ENCODE results near the gene GNAT2.

DNA sequence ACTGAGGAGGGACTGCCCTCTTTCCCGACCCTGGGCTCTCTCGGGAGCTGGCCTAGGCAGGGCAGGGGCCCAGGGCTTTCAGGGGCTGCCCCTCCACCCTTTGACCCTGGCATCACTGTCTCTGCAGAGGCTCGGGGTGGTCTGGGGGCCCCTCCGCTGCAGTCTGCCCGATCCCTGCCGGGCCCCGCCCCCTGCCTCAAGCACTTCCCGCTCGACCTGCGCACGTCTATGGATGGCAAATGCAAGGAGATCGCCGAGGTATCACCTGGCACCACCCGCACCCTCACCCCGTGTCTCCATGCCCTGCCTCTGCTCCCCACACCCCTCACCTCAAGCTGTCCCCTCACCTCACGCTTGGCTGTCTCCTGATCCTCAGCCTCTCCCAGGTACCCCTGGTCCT is 5.8 kb upstream of the GNAT2 start:
- TF ChIP-seq EZH2 (IDR thresholded peaks at IDR 0.05; ENCODE audit: insufficient read depth, low read length) = no peak
- TF ChIP-seq, protein P1, sequence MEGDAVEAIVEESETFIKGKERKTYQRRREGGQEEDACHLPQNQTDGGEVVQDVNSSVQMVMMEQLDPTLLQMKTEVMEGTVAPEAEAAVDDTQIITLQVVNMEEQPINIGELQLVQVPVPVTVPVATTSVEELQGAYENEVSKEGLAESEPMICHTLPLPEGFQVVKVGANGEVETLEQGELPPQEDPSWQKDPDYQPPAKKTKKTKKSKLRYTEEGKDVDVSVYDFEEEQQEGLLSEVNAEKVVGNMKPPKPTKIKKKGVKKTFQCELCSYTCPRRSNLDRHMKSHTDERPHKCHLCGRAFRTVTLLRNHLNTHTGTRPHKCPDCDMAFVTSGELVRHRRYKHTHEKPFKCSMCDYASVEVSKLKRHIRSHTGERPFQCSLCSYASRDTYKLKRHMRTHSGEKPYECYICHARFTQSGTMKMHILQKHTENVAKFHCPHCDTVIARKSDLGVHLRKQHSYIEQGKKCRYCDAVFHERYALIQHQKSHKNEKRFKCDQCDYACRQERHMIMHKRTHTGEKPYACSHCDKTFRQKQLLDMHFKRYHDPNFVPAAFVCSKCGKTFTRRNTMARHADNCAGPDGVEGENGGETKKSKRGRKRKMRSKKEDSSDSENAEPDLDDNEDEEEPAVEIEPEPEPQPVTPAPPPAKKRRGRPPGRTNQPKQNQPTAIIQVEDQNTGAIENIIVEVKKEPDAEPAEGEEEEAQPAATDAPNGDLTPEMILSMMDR (IDR thresholded peaks at IDR 0.05; ENCODE audit: insufficient read depth, low read depth, low read length) = no peak

Data from astrocyte (in vitro differentiated cells and primary cell).